Fibroblast of lung (primary cell): Measurements from ENCODE around the gene SORCS2. TPM values are rescaled to one million over a fixed set of nuclear protein-coding genes. Genes with fewer than 3 reads are reported as not detected.

Experiments used
- DNase-seq, 2 donors: peaks; one replicate each; pipeline versions ENCODE4 v3.0.0 to v3.0.0-alpha.2; 2010; ENCODE audit warnings: low read depth in 2 of 2
- H2AFZ ChIP-seq: 2 replicates; pipeline ENCODE4 v1.5.1; 2012; ENCODE audit warnings: low read length, control low read depth, inconsistent platforms
- H3K27ac ChIP-seq: 2 replicates; pipeline ENCODE4 v1.5.1; 2011; ENCODE audit warnings: low read length, control low read depth; ENCODE audit not compliant: insufficient read depth
- H3K27me3 ChIP-seq: 2 replicates; pipeline ENCODE4 v1.5.1; 2011; ENCODE audit warnings: mild to moderate bottlenecking, low read length; ENCODE audit not compliant: control insufficient read depth, insufficient read depth
- H3K36me3 ChIP-seq: 2 replicates; pipeline ENCODE4 v1.5.1; 2011; ENCODE audit warnings: low read length; ENCODE audit not compliant: control insufficient read depth, insufficient read depth
- H3K4me1 ChIP-seq: 2 replicates; pipeline ENCODE4 v1.5.1; 2011; ENCODE audit warnings: low read length; ENCODE audit not compliant: control insufficient read depth, insufficient read depth; ENCODE audit errors: extremely low read depth
- H3K4me2 ChIP-seq: 2 replicates; pipeline ENCODE4 v1.5.1; 2011; ENCODE audit warnings: low read length, control low read depth; ENCODE audit not compliant: insufficient read depth; ENCODE audit errors: extremely low read depth
- H3K4me3 ChIP-seq, 4 experiments: fragments of 200-600 bp in 1 of 4; sonication (generic) in 1 of 4; replicated peaks in 1 of 4; 2 replicates each; pipeline ENCODE4 v1.5.1; 2011 to 2016; ENCODE audit warnings: low read length in 4 of 4, low read depth in 3 of 4, mild to moderate bottlenecking in 3 of 4, control low read depth in 2 of 4, inconsistent platforms in 1 of 4, mixed read lengths in 1 of 4; ENCODE audit not compliant: insufficient read depth in 1 of 4; ENCODE audit errors: control extremely low read depth in 1 of 4
- H3K79me2 ChIP-seq: 2 replicates; pipeline ENCODE4 v1.5.1; 2012; ENCODE audit warnings: mild to moderate bottlenecking, low read length, inconsistent platforms; ENCODE audit not compliant: control insufficient read depth, insufficient read depth
- H3K9ac ChIP-seq: 2 replicates; pipeline ENCODE4 v1.5.1; 2011; ENCODE audit warnings: mild to moderate bottlenecking, low read length, control low read depth; ENCODE audit not compliant: insufficient read depth
- H3K9me3 ChIP-seq: 2 replicates; pipeline ENCODE4 v1.5.1; 2012; ENCODE audit warnings: low read depth, low read length; ENCODE audit not compliant: control insufficient read depth, insufficient read depth
- H4K20me1 ChIP-seq: 2 replicates; pipeline ENCODE4 v1.5.1; 2011; ENCODE audit warnings: low read length; ENCODE audit not compliant: control insufficient read depth, insufficient read depth; ENCODE audit errors: extremely low read depth
- EZH2 ChIP-seq: IDR thresholded peaks from 2 replicates; pipeline ENCODE4 v1.5.1; 2012; ENCODE audit warnings: low read length, control low read depth, mild to moderate bottlenecking; ENCODE audit errors: missing control alignments
- polyA plus RNA-seq, 2 donors: library from polyadenylated mRNA; depleted of rRNA in 1 of 2; stranded (reverse) in 1 of 2; unstranded in 1 of 2; fragments of >200 nt; gene quantifications; 2 replicates each; pipeline ENCODE4 v1.2.1, GENCODE V29; 2011 to 2012; ENCODE audit warnings: missing spikeins in 1 of 2
- total RNA-seq: library from RNA; depleted of rRNA; stranded (reverse); fragments of >200 nt; gene quantifications from 2 replicates; pipeline ENCODE4 v1.2.1, GENCODE V29; 2014
- TF ChIP-seq, protein P1 (sequence below), 2 donors: IDR thresholded peaks in 1 of 2; conservative IDR thresholded peaks in 1 of 2; 1 replicate in 1 of 2; 2 replicates in 1 of 2; pipeline ENCODE4 v1.5.1; 2011 to 2012; ENCODE audit warnings: low read length in 2 of 2, control low read depth in 1 of 2, inconsistent platforms in 1 of 2, low read depth in 1 of 2, mild to moderate bottlenecking in 1 of 2

SORCS2 gene
- total and polyA plus RNA-seq, 2 donors (not counting 1 experiment from before 2014, with no cell fraction given): 0.17 to 0.41 TPM

DNA sequence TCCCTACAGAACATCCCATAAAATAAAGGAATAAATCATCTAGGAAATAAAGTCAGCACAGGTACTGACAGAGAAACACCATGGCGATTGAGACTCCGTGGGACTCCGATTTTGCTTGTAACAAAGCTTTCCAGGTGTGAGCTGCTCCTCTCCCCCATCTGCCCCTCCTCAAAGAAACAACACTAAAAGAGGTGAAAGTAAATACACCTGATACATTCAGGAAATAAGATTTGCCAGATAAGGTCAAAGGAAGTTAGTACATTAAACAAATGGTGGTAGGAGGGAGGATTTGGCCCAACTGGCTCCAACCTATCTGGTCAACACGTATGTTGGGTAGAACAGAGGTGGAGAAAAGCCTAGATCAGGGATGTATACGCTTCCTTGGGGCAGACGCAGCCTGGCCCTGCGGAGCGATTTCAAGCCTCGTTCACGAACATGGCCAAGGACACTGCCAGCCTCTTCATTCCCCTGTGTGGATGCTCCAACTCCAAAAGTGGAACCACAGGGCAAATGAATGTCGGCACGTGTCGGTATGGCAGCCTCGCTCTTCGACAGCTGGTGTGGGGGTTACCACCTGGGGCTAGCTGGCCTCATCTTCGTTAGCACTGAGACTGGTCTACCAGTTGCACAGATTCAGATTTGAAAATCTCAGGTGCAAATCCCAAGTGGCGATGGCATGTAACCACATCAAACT is 584.8 kb downstream of the SORCS2 start:
- peaks cover 2% of the 10 kb centered on the region for H3K79me2 ChIP-seq
- TF ChIP-seq EZH2: no peak
- TF ChIP-seq, protein P1, sequence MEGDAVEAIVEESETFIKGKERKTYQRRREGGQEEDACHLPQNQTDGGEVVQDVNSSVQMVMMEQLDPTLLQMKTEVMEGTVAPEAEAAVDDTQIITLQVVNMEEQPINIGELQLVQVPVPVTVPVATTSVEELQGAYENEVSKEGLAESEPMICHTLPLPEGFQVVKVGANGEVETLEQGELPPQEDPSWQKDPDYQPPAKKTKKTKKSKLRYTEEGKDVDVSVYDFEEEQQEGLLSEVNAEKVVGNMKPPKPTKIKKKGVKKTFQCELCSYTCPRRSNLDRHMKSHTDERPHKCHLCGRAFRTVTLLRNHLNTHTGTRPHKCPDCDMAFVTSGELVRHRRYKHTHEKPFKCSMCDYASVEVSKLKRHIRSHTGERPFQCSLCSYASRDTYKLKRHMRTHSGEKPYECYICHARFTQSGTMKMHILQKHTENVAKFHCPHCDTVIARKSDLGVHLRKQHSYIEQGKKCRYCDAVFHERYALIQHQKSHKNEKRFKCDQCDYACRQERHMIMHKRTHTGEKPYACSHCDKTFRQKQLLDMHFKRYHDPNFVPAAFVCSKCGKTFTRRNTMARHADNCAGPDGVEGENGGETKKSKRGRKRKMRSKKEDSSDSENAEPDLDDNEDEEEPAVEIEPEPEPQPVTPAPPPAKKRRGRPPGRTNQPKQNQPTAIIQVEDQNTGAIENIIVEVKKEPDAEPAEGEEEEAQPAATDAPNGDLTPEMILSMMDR (conservative IDR thresholded peaks at IDR 0.05 in 1 of 2, IDR thresholded peaks at IDR 0.05 in 1 of 2; ENCODE audit: low read depth in 1 of 2, low read length in 2 of 2): no peak
- H3K27me3 ChIP-seq: no peaks in the 10 kb centered on the region
- H3K4me1 ChIP-seq: peaks cover 29% of the 10 kb centered on the region
- no peak overlapping the region for H3K4me3 ChIP-seq
- H3K9me3 ChIP-seq: no peaks in the 10 kb centered on the region
- no peak for DNase-seq
- no peak overlapping the region for H3K9ac ChIP-seq
- H3K36me3 ChIP-seq: peaks cover 31% of the 10 kb centered on the region
- no peak overlapping the region for H3K27ac ChIP-seq
- no peak overlapping the region for H3K4me2 ChIP-seq
- H4K20me1 ChIP-seq: no peaks in the 10 kb centered on the region
- no peak overlapping the region for H2AFZ ChIP-seq

DNA sequence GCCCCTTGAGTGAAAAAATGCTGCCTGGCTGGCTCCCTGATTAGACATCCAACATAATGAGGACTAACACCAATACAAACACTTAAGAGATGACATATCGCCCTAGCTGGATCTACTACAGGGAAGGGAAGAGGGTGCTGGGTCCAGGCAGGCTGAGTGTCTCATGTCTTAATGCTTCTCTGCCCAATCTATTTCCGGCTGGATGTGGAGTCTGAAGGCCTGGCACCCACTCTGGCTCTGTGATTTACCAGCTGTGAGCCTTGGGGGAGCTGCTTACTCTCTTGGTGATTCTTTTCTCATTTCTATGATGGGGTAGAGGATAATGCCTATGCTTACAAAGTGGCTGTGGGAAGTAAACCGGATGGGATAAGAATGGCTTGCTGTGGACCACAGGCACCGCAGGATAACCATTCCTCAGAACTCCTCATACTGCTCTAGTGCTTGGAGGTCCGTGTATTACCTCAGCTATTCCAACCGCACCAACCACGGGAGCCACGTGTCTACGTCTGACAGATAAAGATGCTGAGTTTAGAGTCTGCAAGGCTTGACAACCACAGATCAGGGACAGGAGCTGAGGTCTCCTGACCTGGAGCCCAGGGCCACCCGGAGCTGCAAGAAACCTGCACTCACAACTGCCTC is 585.7 kb downstream of the SORCS2 start:
- Histone ChIP-seq H2AFZ (no peak overlapping the region), H4K20me1 (no peaks in the 10 kb centered on the region), H3K36me3 (peaks cover 24% of the 10 kb centered on the region), H3K4me1 (peaks cover 27% of the 10 kb centered on the region), H3K79me2 (peaks cover 2% of the 10 kb centered on the region), H3K27ac (peak overlapping the region; percentile 73), H3K4me3 (peak overlapping the region in 1 of 4 experiments; percentile 50), H3K27me3 (no peaks in the 10 kb centered on the region), H3K9ac (no peak overlapping the region), H3K9me3 (no peaks in the 10 kb centered on the region), H3K4me2 (peak overlapping the region; percentile 97)
- TF ChIP-seq, protein P1 (conservative IDR thresholded peaks at IDR 0.05 in 1 of 2, IDR thresholded peaks at IDR 0.05 in 1 of 2; ENCODE audit: low read depth in 1 of 2, low read length in 2 of 2): no peak
- no peak for TF ChIP-seq EZH2
- DNase-seq: no peak

DNA sequence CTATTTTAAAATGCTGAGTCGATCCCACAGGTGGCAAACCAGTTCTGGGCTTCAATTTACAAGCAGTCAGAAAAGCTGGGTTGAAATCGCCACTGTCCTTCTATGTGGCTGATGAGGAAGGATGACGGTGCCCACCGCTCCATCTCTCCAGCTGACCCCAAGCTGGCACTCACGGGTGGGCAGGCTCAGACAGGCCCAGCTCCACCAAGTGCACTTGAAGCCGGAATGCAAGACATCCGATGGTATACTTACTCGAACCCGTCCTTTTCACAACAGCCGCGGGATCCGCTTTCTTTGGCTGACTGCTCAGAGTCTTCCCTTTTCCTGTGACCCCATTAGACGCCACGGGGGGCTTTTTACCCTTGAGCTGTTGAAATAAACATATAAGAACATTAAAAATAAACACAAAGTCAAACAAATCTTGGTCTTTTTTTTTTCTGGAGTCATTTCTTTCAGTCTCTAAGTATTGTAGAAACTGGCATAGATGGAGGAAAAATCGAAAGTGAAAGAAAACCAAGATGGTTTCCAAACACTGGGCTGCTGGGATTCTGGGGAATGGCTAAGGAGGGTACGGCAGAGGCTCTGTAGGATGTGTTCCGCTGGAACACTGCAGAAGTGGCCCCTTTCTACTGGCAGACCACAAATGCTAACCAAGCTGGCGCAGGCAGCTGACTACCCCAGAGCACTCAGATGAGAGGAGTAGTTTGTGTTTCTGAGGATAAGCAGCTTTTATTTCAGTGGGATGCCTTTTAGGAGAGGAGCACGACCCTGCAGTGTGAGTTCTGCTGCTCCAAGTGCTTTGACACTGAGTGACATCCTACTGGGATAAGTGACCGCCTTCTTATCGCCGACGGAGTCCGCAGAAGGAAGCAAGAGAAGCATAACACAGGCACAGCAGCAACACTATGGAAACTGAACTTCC is 586.4 kb downstream of the SORCS2 start:
- Histone ChIP-seq H2AFZ (peak overlapping the region; percentile 39), H3K36me3 (peaks cover 18% of the 10 kb centered on the region), H3K4me3 (peak overlapping the region; percentile 18 to 50 (median 30)), H3K9me3 (no peaks in the 10 kb centered on the region), H3K9ac (no peak overlapping the region), H4K20me1 (no peaks in the 10 kb centered on the region), H3K4me1 (peaks cover 23% of the 10 kb centered on the region), H3K27ac (peak overlapping the region; percentile 73), H3K4me2 (peak overlapping the region; percentile 97), H3K79me2 (peaks cover 2% of the 10 kb centered on the region), H3K27me3 (no peaks in the 10 kb centered on the region)
- DNase-seq: peak in 1 of 2 donors; percentile 59
- TF ChIP-seq, protein P1 (conservative IDR thresholded peaks at IDR 0.05 in 1 of 2, IDR thresholded peaks at IDR 0.05 in 1 of 2; ENCODE audit: low read depth in 1 of 2, low read length in 2 of 2): no peak
- TF ChIP-seq EZH2: no peak
